GM12892 (cell line): ENCODE results near the gene LOXL1.

Source experiments
- POLR2A ChIP-seq: IDR thresholded peaks from 2 replicates; pipeline ENCODE4 v1.6.1; 2011; ENCODE audit warnings: low read depth, low read length, control low read depth
- POLR2AphosphoS5 ChIP-seq: IDR thresholded peaks from 2 replicates; pipeline ENCODE4 v1.6.1; 2011; ENCODE audit warnings: low read depth, low read length, control low read depth
- TAF1 ChIP-seq: IDR thresholded peaks from 2 replicates; pipeline ENCODE4 v1.6.1; 2011; ENCODE audit warnings: low read depth, mild to moderate bottlenecking, control low read depth, low read length, borderline replicate concordance

- no peak for TF ChIP-seq TAF1
- no peak for TF ChIP-seq POLR2A
- TF ChIP-seq POLR2AphosphoS5, result no peak
Measured at GRCh38 chr15:73952171-73952912, 26.1 kb downstream of the LOXL1 start.
